ENCODE results near the gene ATP13A1.

Gene ATP13A1

DNA sequence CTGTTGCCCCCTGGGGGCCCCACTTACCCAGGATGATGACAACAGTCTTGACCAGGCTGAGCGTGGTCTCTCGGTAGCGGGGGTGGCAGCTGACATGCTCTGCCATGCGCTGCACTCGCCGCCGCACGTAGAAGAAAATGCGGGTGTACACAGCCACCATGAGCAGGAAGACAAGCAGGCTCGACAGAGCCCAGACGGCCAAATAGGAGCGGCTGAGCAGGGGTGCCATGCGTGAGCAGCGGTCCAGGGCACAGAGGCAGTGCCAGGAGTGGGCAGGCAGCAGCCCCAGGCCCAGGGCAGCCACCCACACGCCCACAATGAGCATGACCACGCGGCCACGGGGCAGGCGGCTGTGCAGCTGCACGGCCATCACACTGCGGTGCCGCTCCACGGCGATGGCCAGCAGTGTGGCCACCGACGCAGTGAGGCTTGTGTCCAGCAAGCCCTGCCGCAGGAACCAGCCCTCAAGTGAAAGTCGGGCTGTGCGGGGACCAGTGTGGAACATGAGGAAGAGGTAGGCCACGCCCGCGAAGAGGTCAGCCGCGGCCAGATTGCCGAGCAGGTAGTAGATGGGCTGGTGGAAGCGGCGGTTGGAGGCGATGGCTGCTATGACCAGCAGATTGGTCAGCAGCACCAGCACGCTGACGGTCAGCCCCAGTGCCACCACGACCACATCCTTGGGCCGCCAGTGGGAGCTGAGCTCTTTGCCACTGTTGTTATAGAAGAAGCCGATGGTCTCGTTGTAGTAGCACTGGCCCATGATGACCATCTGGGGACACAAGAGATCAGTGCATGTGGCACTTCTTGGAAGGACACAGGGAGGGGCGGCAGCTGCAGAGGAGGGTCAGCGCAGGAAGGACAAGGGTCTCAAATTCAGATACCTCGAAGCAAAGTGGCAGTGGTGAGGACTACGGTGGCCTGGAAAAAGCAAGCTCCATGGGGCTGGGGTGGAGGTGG is 36.7 kb downstream of the ATP13A1 start:
- TF ChIP-seq ZFP3 (CRISPR knock-in tag; IDR thresholded peaks at IDR 0.05) (no peak), CSDC2 (CRISPR knock-in tag; IDR thresholded peaks at IDR 0.05) (no peak), ISL1 (CRISPR knock-in tag; IDR thresholded peaks at IDR 0.05) (no peak), PPARA (CRISPR knock-in tag; IDR thresholded peaks at IDR 0.05; ENCODE audit: borderline replicate concordance) (no peak), TOX (CRISPR knock-in tag; IDR thresholded peaks at IDR 0.05; ENCODE audit: borderline replicate concordance) (no peak), OSR1 (CRISPR knock-in tag; IDR thresholded peaks at IDR 0.05) (no peak), ZFP30 (CRISPR knock-in tag; IDR thresholded peaks at IDR 0.05) (no peak), GLIS3 (CRISPR knock-in tag; IDR thresholded peaks at IDR 0.05) (no peak), ARNTL (CRISPR knock-in tag; IDR thresholded peaks at IDR 0.05; ENCODE audit: borderline replicate concordance, low read depth) (no peak), ZNF565 (CRISPR knock-in tag; conservative IDR thresholded peaks at IDR 0.05; ENCODE audit: low read depth) (no peak), ZC3H10 (CRISPR knock-in tag; IDR thresholded peaks at IDR 0.05) (no peak), ZNF8 (CRISPR knock-in tag; IDR thresholded peaks at IDR 0.05) (no peak), SNAI2 (CRISPR knock-in tag; IDR thresholded peaks at IDR 0.05) (no peak), ZNF70 (CRISPR knock-in tag; IDR thresholded peaks at IDR 0.05) (no peak)
- TF ChIP-seq, protein P1, sequence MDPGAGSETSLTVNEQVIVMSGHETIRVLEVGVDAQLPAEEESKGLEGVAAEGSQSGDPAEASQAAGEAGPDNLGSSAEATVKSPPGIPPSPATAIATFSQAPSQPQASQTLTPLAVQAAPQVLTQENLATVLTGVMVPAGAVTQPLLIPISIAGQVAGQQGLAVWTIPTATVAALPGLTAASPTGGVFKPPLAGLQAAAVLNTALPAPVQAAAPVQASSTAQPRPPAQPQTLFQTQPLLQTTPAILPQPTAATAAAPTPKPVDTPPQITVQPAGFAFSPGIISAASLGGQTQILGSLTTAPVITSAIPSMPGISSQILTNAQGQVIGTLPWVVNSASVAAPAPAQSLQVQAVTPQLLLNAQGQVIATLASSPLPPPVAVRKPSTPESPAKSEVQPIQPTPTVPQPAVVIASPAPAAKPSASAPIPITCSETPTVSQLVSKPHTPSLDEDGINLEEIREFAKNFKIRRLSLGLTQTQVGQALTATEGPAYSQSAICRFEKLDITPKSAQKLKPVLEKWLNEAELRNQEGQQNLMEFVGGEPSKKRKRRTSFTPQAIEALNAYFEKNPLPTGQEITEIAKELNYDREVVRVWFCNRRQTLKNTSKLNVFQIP (CRISPR knock-in tag; IDR thresholded peaks at IDR 0.05; ENCODE audit: borderline replicate concordance, low read depth): no peak
- TF ChIP-seq, protein P2, sequence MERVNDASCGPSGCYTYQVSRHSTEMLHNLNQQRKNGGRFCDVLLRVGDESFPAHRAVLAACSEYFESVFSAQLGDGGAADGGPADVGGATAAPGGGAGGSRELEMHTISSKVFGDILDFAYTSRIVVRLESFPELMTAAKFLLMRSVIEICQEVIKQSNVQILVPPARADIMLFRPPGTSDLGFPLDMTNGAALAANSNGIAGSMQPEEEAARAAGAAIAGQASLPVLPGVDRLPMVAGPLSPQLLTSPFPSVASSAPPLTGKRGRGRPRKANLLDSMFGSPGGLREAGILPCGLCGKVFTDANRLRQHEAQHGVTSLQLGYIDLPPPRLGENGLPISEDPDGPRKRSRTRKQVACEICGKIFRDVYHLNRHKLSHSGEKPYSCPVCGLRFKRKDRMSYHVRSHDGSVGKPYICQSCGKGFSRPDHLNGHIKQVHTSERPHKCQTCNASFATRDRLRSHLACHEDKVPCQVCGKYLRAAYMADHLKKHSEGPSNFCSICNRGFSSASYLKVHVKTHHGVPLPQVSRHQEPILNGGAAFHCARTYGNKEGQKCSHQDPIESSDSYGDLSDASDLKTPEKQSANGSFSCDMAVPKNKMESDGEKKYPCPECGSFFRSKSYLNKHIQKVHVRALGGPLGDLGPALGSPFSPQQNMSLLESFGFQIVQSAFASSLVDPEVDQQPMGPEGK (CRISPR knock-in tag; IDR thresholded peaks at IDR 0.05; ENCODE audit: borderline replicate concordance): no peak
- TF ChIP-seq, protein P3, sequence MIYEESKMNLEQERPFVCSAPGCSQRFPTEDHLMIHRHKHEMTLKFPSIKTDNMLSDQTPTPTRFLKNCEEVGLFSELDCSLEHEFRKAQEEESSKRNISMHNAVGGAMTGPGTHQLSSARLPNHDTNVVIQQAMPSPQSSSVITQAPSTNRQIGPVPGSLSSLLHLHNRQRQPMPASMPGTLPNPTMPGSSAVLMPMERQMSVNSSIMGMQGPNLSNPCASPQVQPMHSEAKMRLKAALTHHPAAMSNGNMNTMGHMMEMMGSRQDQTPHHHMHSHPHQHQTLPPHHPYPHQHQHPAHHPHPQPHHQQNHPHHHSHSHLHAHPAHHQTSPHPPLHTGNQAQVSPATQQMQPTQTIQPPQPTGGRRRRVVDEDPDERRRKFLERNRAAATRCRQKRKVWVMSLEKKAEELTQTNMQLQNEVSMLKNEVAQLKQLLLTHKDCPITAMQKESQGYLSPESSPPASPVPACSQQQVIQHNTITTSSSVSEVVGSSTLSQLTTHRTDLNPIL (CRISPR knock-in tag; IDR thresholded peaks at IDR 0.05; ENCODE audit: low read depth): no peak
- TF ChIP-seq, protein P4, sequence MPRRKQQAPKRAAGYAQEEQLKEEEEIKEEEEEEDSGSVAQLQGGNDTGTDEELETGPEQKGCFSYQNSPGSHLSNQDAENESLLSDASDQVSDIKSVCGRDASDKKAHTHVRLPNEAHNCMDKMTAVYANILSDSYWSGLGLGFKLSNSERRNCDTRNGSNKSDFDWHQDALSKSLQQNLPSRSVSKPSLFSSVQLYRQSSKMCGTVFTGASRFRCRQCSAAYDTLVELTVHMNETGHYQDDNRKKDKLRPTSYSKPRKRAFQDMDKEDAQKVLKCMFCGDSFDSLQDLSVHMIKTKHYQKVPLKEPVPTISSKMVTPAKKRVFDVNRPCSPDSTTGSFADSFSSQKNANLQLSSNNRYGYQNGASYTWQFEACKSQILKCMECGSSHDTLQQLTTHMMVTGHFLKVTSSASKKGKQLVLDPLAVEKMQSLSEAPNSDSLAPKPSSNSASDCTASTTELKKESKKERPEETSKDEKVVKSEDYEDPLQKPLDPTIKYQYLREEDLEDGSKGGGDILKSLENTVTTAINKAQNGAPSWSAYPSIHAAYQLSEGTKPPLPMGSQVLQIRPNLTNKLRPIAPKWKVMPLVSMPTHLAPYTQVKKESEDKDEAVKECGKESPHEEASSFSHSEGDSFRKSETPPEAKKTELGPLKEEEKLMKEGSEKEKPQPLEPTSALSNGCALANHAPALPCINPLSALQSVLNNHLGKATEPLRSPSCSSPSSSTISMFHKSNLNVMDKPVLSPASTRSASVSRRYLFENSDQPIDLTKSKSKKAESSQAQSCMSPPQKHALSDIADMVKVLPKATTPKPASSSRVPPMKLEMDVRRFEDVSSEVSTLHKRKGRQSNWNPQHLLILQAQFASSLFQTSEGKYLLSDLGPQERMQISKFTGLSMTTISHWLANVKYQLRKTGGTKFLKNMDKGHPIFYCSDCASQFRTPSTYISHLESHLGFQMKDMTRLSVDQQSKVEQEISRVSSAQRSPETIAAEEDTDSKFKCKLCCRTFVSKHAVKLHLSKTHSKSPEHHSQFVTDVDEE (CRISPR knock-in tag; IDR thresholded peaks at IDR 0.05): no peak
- no peak for ATAC-seq

DNA sequence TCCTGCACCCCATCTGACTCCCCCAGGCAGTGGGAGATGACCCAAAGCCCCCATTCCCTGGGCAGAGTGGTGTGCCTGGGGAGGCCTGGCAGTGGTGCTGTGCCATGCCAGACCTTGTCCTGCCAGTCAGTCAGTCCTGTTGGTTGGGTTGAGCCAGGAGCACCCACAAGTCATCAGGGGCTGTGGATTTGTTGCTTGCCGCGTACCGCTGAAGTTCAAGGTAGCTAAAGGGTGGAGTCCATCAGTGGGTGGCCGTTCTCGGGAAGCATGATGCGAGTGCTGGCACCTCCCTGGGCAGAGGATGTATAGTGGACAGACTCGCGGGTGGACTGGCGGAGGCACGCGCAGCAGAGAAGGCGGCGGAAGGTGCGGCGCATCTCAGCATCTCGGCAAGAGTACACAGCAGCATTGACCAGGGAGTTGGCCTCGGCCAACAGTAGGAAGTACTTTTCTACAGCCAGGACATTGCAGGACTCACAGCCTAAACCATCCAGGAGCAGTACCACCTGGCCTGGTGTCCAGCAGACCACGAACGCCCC is 39.4 kb downstream of the ATP13A1 start:
- ATAC-seq: no peak
- TF ChIP-seq ZNF565 (CRISPR knock-in tag; conservative IDR thresholded peaks at IDR 0.05; ENCODE audit: low read depth) (no peak), CSDC2 (CRISPR knock-in tag; IDR thresholded peaks at IDR 0.05) (no peak), RARB (CRISPR knock-in tag; IDR thresholded peaks at IDR 0.05) (no peak), TOX (CRISPR knock-in tag; IDR thresholded peaks at IDR 0.05; ENCODE audit: borderline replicate concordance) (no peak), ZNF8 (CRISPR knock-in tag; IDR thresholded peaks at IDR 0.05) (no peak), ZFP30 (CRISPR knock-in tag; IDR thresholded peaks at IDR 0.05) (no peak)
- TF ChIP-seq, protein P1 (CRISPR knock-in tag; IDR thresholded peaks at IDR 0.05; ENCODE audit: borderline replicate concordance, low read depth): no peak
- TF ChIP-seq, protein P3 (CRISPR knock-in tag; IDR thresholded peaks at IDR 0.05; ENCODE audit: low read depth): no peak
